Ishikawa (cell line): ENCODE data around the gene HCN1.

Source experiments
- CEBPB ChIP-seq: IDR thresholded peaks from 2 replicates; pipeline ENCODE4 v1.6.1; 2012
- CREB1 ChIP-seq: IDR thresholded peaks from 2 replicates; pipeline ENCODE4 v1.6.1; 2012; ENCODE audit warnings: low read depth
- EGR1 ChIP-seq: IDR thresholded peaks from 2 replicates; pipeline ENCODE4 v1.6.1; 2012
- EP300 ChIP-seq: IDR thresholded peaks from 2 replicates; pipeline ENCODE4 v1.6.1; 2012; ENCODE audit warnings: borderline replicate concordance
- FOXM1 ChIP-seq: IDR thresholded peaks from 2 replicates; pipeline ENCODE4 v1.6.1; 2012; ENCODE audit warnings: low read depth, borderline replicate concordance
- NFIC ChIP-seq: IDR thresholded peaks from 2 replicates; pipeline ENCODE4 v1.6.1; 2012
- RAD21 ChIP-seq: IDR thresholded peaks from 2 replicates; pipeline ENCODE4 v1.6.1; 2012; ENCODE audit warnings: low read depth
- REST ChIP-seq: IDR thresholded peaks from 2 replicates; pipeline ENCODE4 v1.6.1; 2012; ENCODE audit warnings: low read depth, mild to moderate bottlenecking
- TAF1 ChIP-seq: IDR thresholded peaks from 2 replicates; pipeline ENCODE4 v1.6.1; 2012; ENCODE audit warnings: low read depth, mild to moderate bottlenecking
- TCF12 ChIP-seq: IDR thresholded peaks from 2 replicates; pipeline ENCODE4 v1.6.1; 2012; ENCODE audit warnings: low read depth
- TEAD4 ChIP-seq: IDR thresholded peaks from 2 replicates; pipeline ENCODE4 v1.6.1; 2012
- YY1 ChIP-seq: IDR thresholded peaks from 2 replicates; pipeline ENCODE4 v1.6.1; 2012; ENCODE audit warnings: low read depth
- TF ChIP-seq, protein P1 (sequence below): IDR thresholded peaks from 2 replicates; pipeline ENCODE4 v1.6.1; 2012
- TF ChIP-seq, protein P2 (sequence below): IDR thresholded peaks from 2 replicates; pipeline ENCODE4 v1.6.1; 2012

- TF ChIP-seq EGR1 (no peak), EP300 (no peak), YY1 (no peak), REST (no peak), FOXM1 (no peak), RAD21 (no peak), CEBPB (no peak), TCF12 (no peak), NFIC (no peak), TAF1 (no peak), TEAD4 (no peak), CREB1 (no peak)
- TF ChIP-seq, protein P1, sequence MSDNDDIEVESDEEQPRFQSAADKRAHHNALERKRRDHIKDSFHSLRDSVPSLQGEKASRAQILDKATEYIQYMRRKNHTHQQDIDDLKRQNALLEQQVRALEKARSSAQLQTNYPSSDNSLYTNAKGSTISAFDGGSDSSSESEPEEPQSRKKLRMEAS = no peak
- TF ChIP-seq, protein P2, sequence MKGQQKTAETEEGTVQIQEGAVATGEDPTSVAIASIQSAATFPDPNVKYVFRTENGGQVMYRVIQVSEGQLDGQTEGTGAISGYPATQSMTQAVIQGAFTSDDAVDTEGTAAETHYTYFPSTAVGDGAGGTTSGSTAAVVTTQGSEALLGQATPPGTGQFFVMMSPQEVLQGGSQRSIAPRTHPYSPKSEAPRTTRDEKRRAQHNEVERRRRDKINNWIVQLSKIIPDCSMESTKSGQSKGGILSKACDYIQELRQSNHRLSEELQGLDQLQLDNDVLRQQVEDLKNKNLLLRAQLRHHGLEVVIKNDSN = no peak
Observed at GRCh38 chr5:45261125-45261524, 435.1 kb downstream of the HCN1 start.
